Activated CD4-positive, alpha-beta T cell treated with anti-CD3 and anti-CD28 coated beads for 24 hours (primary cell): Measurements from ENCODE around the gene GFPT1.

ENCODE experiments used
- DNase-seq, 2 donors: peaks; one replicate each; pipeline ENCODE4 v3.0.0-alpha.2; 2020; ENCODE audit warnings: low read depth in 2 of 2

The GFPT1 gene

GRCh38 chr2:69291004-69291650, 95.9 kb downstream of the GFPT1 start:
- no peak for DNase-seq

- no peak for DNase-seq
Observed at GRCh38 chr2:69288429-69288828, 98.6 kb downstream of the GFPT1 start.

- DNase-seq, result no peak
Observed at GRCh38 chr2:69287544-69287943, 99.5 kb downstream of the GFPT1 start.

- no peak for DNase-seq
Observed at GRCh38 chr2:69285379-69285894, 101.6 kb downstream of the GFPT1 start.

- no peak for DNase-seq
Observed at GRCh38 chr2:69280796-69281412, 106.1 kb downstream of the GFPT1 start.

GRCh38 chr2:69279931-69280681, 106.9 kb downstream of the GFPT1 start:
- DNase-seq, result no peak

GRCh38 chr2:69279211-69279610, 107.8 kb downstream of the GFPT1 start:
- no peak for DNase-seq

- DNase-seq, result no peak
Observed at GRCh38 chr2:69278366-69278765, 108.7 kb downstream of the GFPT1 start.

GRCh38 chr2:69275490-69275889, 111.5 kb downstream of the GFPT1 start:
- DNase-seq, result no peak

GRCh38 chr2:69272803-69273471, 114.1 kb downstream of the GFPT1 start:
- DNase-seq, result no peak

GRCh38 chr2:69271831-69272257, 115.2 kb downstream of the GFPT1 start:
- no peak for DNase-seq
